SU-DHL-6 (cell line): ENCODE data around the gene DCANP1.

Source experiments
- CTCF ChIP-seq: fragments of 200-600 bp; sonication (generic); IDR thresholded peaks from one replicate; pipeline ENCODE4 v1.5.1; 2017; ENCODE audit warnings: antibody characterized with exemption, mild to moderate bottlenecking, low read length, moderate library complexity; ENCODE audit not compliant: insufficient read depth, poor library complexity, severe bottlenecking
- EZH2phosphoT487 ChIP-seq: fragments of 200-600 bp; sonication (generic), shearing (Covaris generic); conservative IDR thresholded peaks from 2 replicates; pipeline ENCODE4 v1.6.1; 2018; ENCODE audit warnings: mild to moderate bottlenecking, antibody characterized with exemption, low read length, moderate library complexity, mixed read lengths

GRCh38 chr5:135449644-135450043, 2.5 kb upstream of the DCANP1 start:
- TF ChIP-seq CTCF: no peak
- TF ChIP-seq EZH2phosphoT487: no peak
